ENCODE results near the gene PYGB.

PYGB gene

GRCh38 chr20:25283221-25283951, 35.5 kb downstream of the PYGB start:
- DNase-seq = no peak

GRCh38 chr20:25284131-25284601, 36.3 kb downstream of the PYGB start:
- DNase-seq = no peak

GRCh38 chr20:25285091-25285647, 37.3 kb downstream of the PYGB start:
- no peak for DNase-seq

- no peak for DNase-seq
Measured at GRCh38 chr20:25285856-25286798, 38.2 kb downstream of the PYGB start.

GRCh38 chr20:25286917-25287316, 39.0 kb downstream of the PYGB start:
- no peak for DNase-seq

GRCh38 chr20:25287631-25288290, 39.9 kb downstream of the PYGB start:
- DNase-seq = no peak

GRCh38 chr20:25288291-25289181, 40.7 kb downstream of the PYGB start:
- no peak for DNase-seq

- DNase-seq = no peak
Measured at GRCh38 chr20:25289886-25290597, 42.2 kb downstream of the PYGB start.

GRCh38 chr20:25290646-25291431, 43.0 kb downstream of the PYGB start:
- no peak for DNase-seq

- no peak for DNase-seq
Measured at GRCh38 chr20:25291432-25292133, 43.7 kb downstream of the PYGB start.

GRCh38 chr20:25292176-25292891, 44.4 kb downstream of the PYGB start:
- DNase-seq = no peak

GRCh38 chr20:25293507-25293906, 45.6 kb downstream of the PYGB start:
- DNase-seq = no peak

GRCh38 chr20:25293910-25294458, 46.1 kb downstream of the PYGB start:
- no peak for DNase-seq

- no peak for DNase-seq
Measured at GRCh38 chr20:25294459-25295385, 46.8 kb downstream of the PYGB start.

- no peak for DNase-seq
Measured at GRCh38 chr20:25295386-25296093, 47.7 kb downstream of the PYGB start.
